ENCODE results near the gene LMAN1L.
A peak's percentile ranks its signal among the peaks of the same experiment; 100 is the strongest.

LMAN1L gene

DNA sequence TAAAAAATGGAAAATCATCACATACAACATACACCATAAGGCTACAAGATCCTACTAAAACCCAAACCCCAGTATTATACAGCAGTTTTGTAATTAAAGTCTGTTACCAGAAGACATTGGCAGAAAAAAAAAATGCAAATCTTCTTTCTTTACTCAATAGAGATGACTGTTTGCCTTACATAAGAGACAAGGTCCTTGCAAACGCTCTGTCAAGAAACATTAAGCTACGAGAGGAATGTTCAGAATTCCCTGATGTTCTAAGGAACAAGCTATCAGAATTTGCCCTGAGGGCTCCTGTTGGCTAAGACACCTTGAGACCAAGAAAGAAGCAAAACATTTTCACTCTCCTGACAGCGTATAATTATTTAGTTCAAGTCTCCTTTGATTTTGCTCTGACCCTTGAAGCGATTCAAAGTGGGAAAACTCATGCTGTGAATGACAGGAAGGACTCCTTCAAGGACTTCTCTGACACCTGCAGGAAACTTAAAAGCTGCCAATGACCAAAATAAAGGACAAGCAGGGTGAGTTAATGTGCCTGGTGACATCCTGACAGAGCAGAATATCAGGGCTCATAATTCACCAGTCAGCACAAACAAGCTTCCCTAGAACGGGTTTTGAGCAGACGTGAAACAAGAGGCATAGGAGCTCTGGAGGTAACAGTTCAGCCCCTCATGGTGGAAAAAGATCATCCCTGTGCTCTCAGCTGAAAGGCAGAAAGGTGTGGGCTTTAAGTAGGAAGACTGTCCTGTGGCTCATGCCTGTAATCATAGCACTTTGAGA is 58.0 kb downstream of the LMAN1L start:
- H2AFZ ChIP-seq (ENCODE audit: low read length): no peak overlapping the region
- no peak overlapping the region for H3K14ac ChIP-seq (ENCODE audit: low read length)
- H3K27ac ChIP-seq (replicated peaks; ENCODE audit: low read length): no peak overlapping the region
- H2AK5ac ChIP-seq (ENCODE audit: low read depth, low read length): no peak overlapping the region
- DNase-seq (ENCODE audit: low spot score): no peak
- no peak overlapping the region for H3K4me2 ChIP-seq (ENCODE audit: insufficient read depth, low read length, poor library complexity, severe bottlenecking)
- H3K18ac ChIP-seq (ENCODE audit: low read length): no peak overlapping the region
- no peak overlapping the region for H4K91ac ChIP-seq (ENCODE audit: low read depth, low read length, poor library complexity)
- no peak overlapping the region for H3K4me3 ChIP-seq (ENCODE audit: low read length in 2 of 2)
- peaks cover 1 to 13% of the 10 kb centered on the region in 2 donors for H3K9me3 ChIP-seq (replicated peaks in 1 of 2; ENCODE audit: control insufficient read depth in 2 of 2, insufficient read depth in 1 of 2, low read depth in 1 of 2, low read length in 2 of 2)
- no peaks in the 10 kb centered on the region for H3K27me3 ChIP-seq (ENCODE audit: control insufficient read depth in 3 of 3, insufficient read depth in 3 of 3, low read depth in 1 of 3, low read length in 3 of 3)
- no peak overlapping the region for H2BK5ac ChIP-seq (ENCODE audit: low read length)
- H3K23ac ChIP-seq (ENCODE audit: low read depth, low read length, poor library complexity): no peak overlapping the region
- H4K8ac ChIP-seq (ENCODE audit: low read depth, low read length): no peak overlapping the region
- peaks cover 8% of the 10 kb centered on the region for H3K79me1 ChIP-seq (ENCODE audit: low read depth, low read length)
- no peak overlapping the region for H2BK12ac ChIP-seq (ENCODE audit: low read length)
- WGBS, 2 donors (ENCODE audit: extremely low coverage in 2 of 2, insufficient read length in 2 of 2, insufficient replicate concordance in 1 of 2): no CpG with 5 or more reads among the region's 6 CpGs
- no peak overlapping the region for H2BK120ac ChIP-seq (ENCODE audit: low read depth, low read length)
- no peak overlapping the region for H3K4ac ChIP-seq (ENCODE audit: low read length)
- peaks cover 7 to 36% of the 10 kb centered on the region in 2 donors for H3K36me3 ChIP-seq (replicated peaks in 1 of 2; ENCODE audit: control insufficient read depth in 2 of 2, insufficient read depth in 2 of 2, low read length in 2 of 2)
- H2BK15ac ChIP-seq (ENCODE audit: low read length): no peak overlapping the region
- no peak overlapping the region for H3K9ac ChIP-seq (ENCODE audit: low read depth, low read length, poor library complexity)
- H3K4me1 ChIP-seq (ENCODE audit: control insufficient read depth in 2 of 2, insufficient read depth in 1 of 2, low read depth in 1 of 2, low read length in 2 of 2): peaks cover 3 to 4% of the 10 kb centered on the region in 2 donors

DNA sequence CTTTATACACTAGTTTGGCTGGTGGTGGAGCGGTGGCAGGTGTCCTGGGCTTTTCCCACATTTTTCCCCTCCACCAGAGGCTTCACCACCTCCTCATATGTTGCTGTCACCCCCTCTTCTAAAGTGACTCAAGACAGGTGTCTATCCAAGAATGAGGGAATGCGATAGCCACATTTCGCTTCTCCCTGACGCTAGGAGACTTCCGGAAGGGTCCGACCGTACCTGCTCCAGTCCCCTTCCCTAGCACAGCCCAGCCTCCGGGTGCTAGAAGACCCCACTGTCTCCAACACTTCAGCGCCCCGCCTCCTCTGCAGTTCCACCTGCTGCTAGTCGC is 60.0 kb downstream of the LMAN1L start:
- H4K8ac ChIP-seq (ENCODE audit: low read depth, low read length): no peak overlapping the region
- no peak overlapping the region for H2BK12ac ChIP-seq (ENCODE audit: low read length)
- peaks cover 1 to 10% of the 10 kb centered on the region in 2 donors for H3K9me3 ChIP-seq (replicated peaks in 1 of 2; ENCODE audit: control insufficient read depth in 2 of 2, insufficient read depth in 1 of 2, low read depth in 1 of 2, low read length in 2 of 2)
- peak overlapping the region; percentile 94 for H2AFZ ChIP-seq (ENCODE audit: low read length)
- no peak overlapping the region for H3K4ac ChIP-seq (ENCODE audit: low read length)
- no peak overlapping the region for H3K14ac ChIP-seq (ENCODE audit: low read length)
- H3K4me2 ChIP-seq (ENCODE audit: insufficient read depth, low read length, poor library complexity, severe bottlenecking): peak overlapping the region; percentile 55
- peaks cover 4% of the 10 kb centered on the region for H3K79me1 ChIP-seq (ENCODE audit: low read depth, low read length)
- no peak overlapping the region for H3K23ac ChIP-seq (ENCODE audit: low read depth, low read length, poor library complexity)
- H3K36me3 ChIP-seq (replicated peaks in 1 of 2; ENCODE audit: control insufficient read depth in 2 of 2, insufficient read depth in 2 of 2, low read length in 2 of 2): peaks cover 7 to 29% of the 10 kb centered on the region in 2 donors
- no peak overlapping the region for H2BK120ac ChIP-seq (ENCODE audit: low read depth, low read length)
- H3K27ac ChIP-seq (replicated peaks; ENCODE audit: low read length): no peak overlapping the region
- H3K27me3 ChIP-seq (ENCODE audit: control insufficient read depth in 3 of 3, insufficient read depth in 3 of 3, low read depth in 1 of 3, low read length in 3 of 3): peaks cover 0 to 6% (median 0%) of the 10 kb centered on the region in 3 experiments
- no peak overlapping the region for H2BK5ac ChIP-seq (ENCODE audit: low read length)
- no CpG with 5 or more reads among the region's 11 CpGs for WGBS, 2 donors (ENCODE audit: extremely low coverage in 2 of 2, insufficient read length in 2 of 2, insufficient replicate concordance in 1 of 2)
- peak overlapping the region; percentile 60 for H3K9ac ChIP-seq (ENCODE audit: low read depth, low read length, poor library complexity)
- peaks cover 3 to 4% of the 10 kb centered on the region in 2 donors for H3K4me1 ChIP-seq (ENCODE audit: control insufficient read depth in 2 of 2, insufficient read depth in 1 of 2, low read depth in 1 of 2, low read length in 2 of 2)
- no peak overlapping the region for H2BK15ac ChIP-seq (ENCODE audit: low read length)
- DNase-seq (ENCODE audit: low spot score): no peak
- no peak overlapping the region for H2AK5ac ChIP-seq (ENCODE audit: low read depth, low read length)
- peak overlapping the region; percentile 55 to 91 for H3K4me3 ChIP-seq (ENCODE audit: low read length in 2 of 2)
- H4K91ac ChIP-seq (ENCODE audit: low read depth, low read length, poor library complexity): no peak overlapping the region
- H3K18ac ChIP-seq (ENCODE audit: low read length): no peak overlapping the region

DNA sequence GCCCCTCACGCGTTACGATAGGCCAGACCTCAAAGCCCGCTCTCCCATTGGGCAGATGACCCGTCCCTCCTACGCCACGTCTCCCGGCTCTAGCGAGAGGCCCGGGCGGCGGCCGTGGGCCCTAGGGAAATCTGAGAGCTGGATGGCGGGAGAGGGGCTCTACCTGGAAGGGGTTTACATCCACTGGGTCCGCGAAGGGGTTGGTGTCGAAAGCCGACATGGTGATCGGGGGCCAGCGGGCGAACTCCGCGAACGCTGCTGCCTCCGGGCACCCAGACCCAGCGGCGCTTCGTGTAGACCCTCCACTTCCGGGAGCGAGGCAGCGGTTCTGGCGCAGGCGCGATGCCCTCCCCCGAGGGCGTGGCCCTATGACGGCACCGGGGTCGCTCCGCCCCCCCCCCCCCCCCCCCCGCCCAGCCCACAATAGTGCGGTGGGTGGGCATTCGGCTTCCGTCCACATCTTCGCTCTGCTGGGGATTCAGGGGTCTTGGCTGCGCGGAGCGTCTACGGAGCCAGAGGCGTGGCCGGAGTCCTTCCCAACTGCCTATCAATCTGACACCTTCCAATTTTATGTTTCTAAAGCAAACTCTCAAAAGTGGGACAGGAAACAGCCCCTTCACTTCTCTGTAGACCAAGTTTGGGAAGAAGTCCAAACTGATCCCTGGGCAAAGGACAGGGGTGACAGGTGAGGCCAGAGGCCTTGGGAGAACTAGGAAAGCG is 60.6 kb downstream of the LMAN1L start, which contains the start of gene SCAMP2:
SCAMP2 (minus strand) TSS at position 330 of the 720 bp plus-strand sequence; CDS start at position 220, 110 bp downstream.
- no peak within 1 kb of the TSS for H2AK5ac ChIP-seq (ENCODE audit: low read depth, low read length)
- no peak within 1 kb of the TSS for H3K14ac ChIP-seq (ENCODE audit: low read length)
- H4K8ac ChIP-seq (ENCODE audit: low read depth, low read length): no peak within 1 kb of the TSS
- peak within 1 kb of the TSS; percentile 55 to 91 for H3K4me3 ChIP-seq (ENCODE audit: low read length in 2 of 2)
- H2BK12ac ChIP-seq (ENCODE audit: low read length): no peak within 1 kb of the TSS
- H4K91ac ChIP-seq (ENCODE audit: low read depth, low read length, poor library complexity): no peak within 1 kb of the TSS
- no peak within 1 kb of the TSS for H2BK120ac ChIP-seq (ENCODE audit: low read depth, low read length)
- H3K36me3 ChIP-seq (replicated peaks in 1 of 2; ENCODE audit: control insufficient read depth in 2 of 2, insufficient read depth in 2 of 2, low read length in 2 of 2): peaks cover 2 to 23% of the 10 kb centered on the region in 2 donors
- peak within 1 kb of the TSS; percentile 43 for H3K23ac ChIP-seq (ENCODE audit: low read depth, low read length, poor library complexity)
- H3K9ac ChIP-seq (ENCODE audit: low read depth, low read length, poor library complexity): peak within 1 kb of the TSS; percentile 88
- H3K4ac ChIP-seq (ENCODE audit: low read length): no peak within 1 kb of the TSS
- H3K4me1 ChIP-seq (ENCODE audit: control insufficient read depth in 2 of 2, insufficient read depth in 1 of 2, low read depth in 1 of 2, low read length in 2 of 2): peaks cover 3 to 4% of the 10 kb centered on the region in 2 donors
- H2AFZ ChIP-seq (ENCODE audit: low read length): peak within 1 kb of the TSS; percentile 94
- H2BK5ac ChIP-seq (ENCODE audit: low read length): no peak within 1 kb of the TSS
- H3K9me3 ChIP-seq (replicated peaks in 1 of 2; ENCODE audit: control insufficient read depth in 2 of 2, insufficient read depth in 1 of 2, low read depth in 1 of 2, low read length in 2 of 2): peaks cover 1 to 4% of the 10 kb centered on the region in 2 donors
- H3K18ac ChIP-seq (ENCODE audit: low read length): peak within 1 kb of the TSS; percentile 86
- WGBS, 2 donors (ENCODE audit: extremely low coverage in 2 of 2, insufficient read length in 2 of 2, insufficient replicate concordance in 1 of 2): no CpG with 5 or more reads among the region's 52 CpGs
- peak within 1 kb of the TSS; percentile 54 for H3K27ac ChIP-seq (replicated peaks; ENCODE audit: low read length)
- peak within 1 kb of the TSS; percentile 71 for H3K4me2 ChIP-seq (ENCODE audit: insufficient read depth, low read length, poor library complexity, severe bottlenecking)
- peak; percentile 95 for DNase-seq (ENCODE audit: low spot score)
- peaks cover 4% of the 10 kb centered on the region for H3K79me1 ChIP-seq (ENCODE audit: low read depth, low read length)
- no peak within 1 kb of the TSS for H2BK15ac ChIP-seq (ENCODE audit: low read length)
- H3K27me3 ChIP-seq (ENCODE audit: control insufficient read depth in 3 of 3, insufficient read depth in 3 of 3, low read depth in 1 of 3, low read length in 3 of 3): peaks cover 0 to 6% (median 0%) of the 10 kb centered on the region in 3 experiments
